Right ventricle myocardium inferior (tissue), 1 donor: ENCODE data around the gene OXGR1. TPM values are rescaled to one million over a fixed set of nuclear protein-coding genes. Genes with fewer than 3 reads are reported as not detected.

Experiments used
- total RNA-seq: library from RNA; stranded (reverse); fragmentation: NEBNext Ultra II Directional; extraction: Animal tissue kit (Norgen Biotek cat#: 25700); gene quantifications from one replicate; pipeline ENCODE4 v1.2.1, GENCODE V29; 2021
- donor health status: DM: no; HTN: yes; CAD: no; lungs with severe emphysema.

OXGR1 gene
- total RNA-seq, 1 donor from 2014 or later = not detected

Other genes with a start within 250 kb of the OXGR1 start
- gene MBNL2, start 227.9 kb upstream of the OXGR1 start, total RNA-seq = 69.1 TPM